Measurements from ENCODE around the gene KLK5. TPM values are rescaled to one million over a fixed set of nuclear protein-coding genes. Genes with fewer than 3 reads are reported as not detected.
"Not testable (repeated sequence)": the region's sequence is repeated elsewhere in the genome, so short reads cannot be mapped to it uniquely, and the experiment has no call there.

KLK5 gene
- total RNA-seq, 1 donor from 2014 or later = not detected

DNA sequence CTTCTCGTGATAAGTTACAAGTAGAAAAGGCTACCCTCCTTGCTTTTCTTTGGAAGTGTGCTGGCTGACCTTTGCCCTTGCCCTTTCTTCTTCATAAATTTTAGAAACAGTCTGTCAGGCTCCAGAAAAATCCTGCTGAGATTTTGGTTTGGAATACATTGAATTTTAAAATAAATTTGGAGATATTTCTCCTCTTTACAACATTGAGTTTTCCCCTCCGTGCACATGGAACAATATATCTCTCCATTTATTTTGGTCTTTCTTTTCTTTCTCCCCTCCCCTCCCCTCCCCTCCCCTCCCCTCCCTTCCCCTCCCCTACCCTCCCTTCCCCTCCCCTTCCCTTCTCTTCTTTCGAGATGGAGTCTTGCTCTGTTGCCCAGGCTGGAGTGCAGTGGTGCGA, 50.2 kb downstream of the KLK5 start:
- DNase-seq (no peak), ATAC-seq (ENCODE audit: poor library complexity) (no peak)
- intact Hi-C loops (cut with DNase I) = no loop called here

- no peak for DNase-seq
- ATAC-seq (ENCODE audit: poor library complexity) = no peak
- intact Hi-C loops (cut with DNase I) = no loop called here
Observed at GRCh38 chr19:50899569-50899968, 53.3 kb downstream of the KLK5 start.

GRCh38 chr19:50898018-50898417, 54.8 kb downstream of the KLK5 start:
- ATAC-seq (ENCODE audit: poor library complexity) (no peak), DNase-seq (no peak)
- intact Hi-C loops (cut with DNase I) = no loop called here

DNA sequence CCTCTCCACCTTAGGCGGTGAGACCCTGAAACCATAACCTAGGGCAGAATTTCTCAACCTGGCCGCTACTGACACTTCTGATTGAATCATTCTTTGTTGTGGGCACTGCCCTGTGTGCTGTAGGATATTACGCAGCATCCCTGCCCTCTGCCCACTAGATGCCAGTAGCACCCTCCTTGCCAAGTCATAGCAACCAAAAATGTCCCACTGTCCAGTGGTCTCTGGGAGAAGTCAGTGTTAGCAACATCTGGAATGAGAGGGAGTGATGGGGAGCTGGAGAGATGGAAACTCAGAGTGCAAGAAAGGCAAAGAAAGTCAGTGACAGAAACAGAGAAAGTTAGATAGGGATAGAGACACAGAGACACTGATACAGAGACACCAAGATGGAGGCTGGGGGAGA, 55.2 kb downstream of the KLK5 start:
- no peak for DNase-seq
- intact Hi-C loops (cut with DNase I) = no loop called here
- ATAC-seq (ENCODE audit: poor library complexity) = no peak

- intact Hi-C loops (cut with DNase I) = no loop called here
- ATAC-seq (ENCODE audit: poor library complexity) = no peak
- DNase-seq = no peak
Observed at GRCh38 chr19:50897191-50897607, 55.6 kb downstream of the KLK5 start.

GRCh38 chr19:50896591-50897190, 56.1 kb downstream of the KLK5 start:
- DNase-seq (no peak), ATAC-seq (ENCODE audit: poor library complexity) (no peak)
- intact Hi-C loops (cut with DNase I) = no loop called here

- DNase-seq; intact Hi-C loops (cut with DNase I); ATAC-seq (ENCODE audit: poor library complexity): not testable (repeated sequence)
Observed at GRCh38 chr19:50896089-50896590, 56.7 kb downstream of the KLK5 start.

DNA sequence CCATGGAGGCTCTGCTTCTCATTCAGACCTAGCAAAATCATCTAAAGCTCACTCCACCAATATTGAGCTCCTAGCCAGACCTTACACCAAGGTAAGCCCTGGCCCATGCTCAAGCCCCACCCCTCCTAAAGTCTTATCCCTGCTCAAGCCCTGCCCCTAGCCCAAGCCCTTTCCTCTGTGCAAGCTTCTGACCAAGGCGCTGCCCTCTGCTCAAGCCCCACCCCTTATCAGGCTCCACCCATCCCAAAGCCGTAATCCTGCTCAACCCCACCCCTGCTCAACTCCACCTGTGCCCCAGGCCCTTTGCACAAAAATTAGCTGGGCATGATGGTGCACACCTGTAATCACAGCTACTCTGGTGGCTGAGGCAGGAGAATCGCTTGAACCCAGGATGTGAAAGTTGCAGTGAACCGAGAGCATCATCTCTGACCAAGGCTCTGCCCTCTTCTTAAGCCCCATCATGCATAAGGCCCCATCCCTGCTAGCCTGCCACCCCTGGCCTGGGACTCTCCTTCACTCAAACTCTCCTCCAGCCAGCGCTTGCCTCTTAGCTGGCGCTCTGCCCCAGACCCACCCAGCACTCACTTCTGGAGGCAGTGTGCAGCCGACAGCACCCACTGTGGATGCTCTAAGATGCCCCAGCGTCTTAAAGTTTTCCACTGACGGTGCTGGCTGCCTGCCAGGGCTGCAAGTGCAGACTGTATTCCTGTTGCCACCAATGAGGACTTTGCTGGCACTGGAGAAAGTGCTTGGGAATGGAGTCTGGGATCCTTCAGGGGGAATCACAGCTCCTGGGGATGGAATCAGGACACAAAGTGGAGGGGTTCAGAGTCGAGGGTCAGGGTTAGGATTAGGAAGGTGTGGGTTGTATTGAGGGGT, 58.1 kb downstream of the KLK5 start:
- no peak for ATAC-seq (ENCODE audit: poor library complexity)
- intact Hi-C loops (cut with DNase I) = no loop called here

More for the DNA sequence above, 58.1 kb downstream of the KLK5 start:
- no peak for DNase-seq

Other genes starting within 250 kb of the KLK5 start
- 0.40 TPM for gene SHANK1, start 233.2 kb downstream of the KLK5 start, total RNA-seq
- gene CLEC11A, start 229.7 kb downstream of the KLK5 start, total RNA-seq = 3.0 TPM
- not detected for gene GPR32, start 182.6 kb downstream of the KLK5 start, total RNA-seq
- gene ACP4, start 162.6 kb downstream of the KLK5 start, total RNA-seq = not detected
- gene KLK1, start 129.3 kb downstream of the KLK5 start, total RNA-seq = not detected
- gene KLK15, start 119.5 kb downstream of the KLK5 start, total RNA-seq = not detected
- not detected for gene KLK3, start 98.1 kb downstream of the KLK5 start, total RNA-seq
- not detected for gene KLK2, start 79.6 kb downstream of the KLK5 start, total RNA-seq
- gene KLK4, start 41.6 kb downstream of the KLK5 start, total RNA-seq = not detected
- not detected for gene KLK6, start 16.6 kb upstream of the KLK5 start, total RNA-seq
- not detected for gene KLK7, start 30.9 kb upstream of the KLK5 start, total RNA-seq
- not detected for gene KLK8, start 48.6 kb upstream of the KLK5 start, total RNA-seq
- not detected for gene KLK10, start 66.7 kb upstream of the KLK5 start, total RNA-seq
- not detected for gene KLK11, start 73.6 kb upstream of the KLK5 start, total RNA-seq
- not detected for gene KLK12, start 82.0 kb upstream of the KLK5 start, total RNA-seq
- not detected for gene KLK13, start 112.1 kb upstream of the KLK5 start, total RNA-seq
- gene KLK14, start 129.8 kb upstream of the KLK5 start, total RNA-seq = 1.9 TPM
- gene CTU1, start 155.4 kb upstream of the KLK5 start, total RNA-seq = 4.9 TPM
- gene SIGLEC9, start 171.9 kb upstream of the KLK5 start, total RNA-seq = 1.7 TPM
- gene SIGLEC7, start 189.3 kb upstream of the KLK5 start, total RNA-seq = 0.97 TPM

All from Right ventricle myocardium superior (tissue), 1 donor.